Fibroblast of upper back skin (primary cell): ENCODE measurements around the gene SUGP1.

Experiments used
- DNase-seq: peaks from one replicate; pipeline ENCODE4 v3.0.0-alpha.2; 2013

The SUGP1 gene

GRCh38 chr19:19342086-19343015 lies 22.0 kb upstream of the SUGP1 start:
- DNase-seq: peak; percentile 16

GRCh38 chr19:19341026-19341425 lies 20.7 kb upstream of the SUGP1 start:
- DNase-seq: no peak

- DNase-seq: no peak
Measured at GRCh38 chr19:19338082-19338481, 17.8 kb upstream of the SUGP1 start.

GRCh38 chr19:19337120-19337519 lies 16.8 kb upstream of the SUGP1 start:
- no peak for DNase-seq

GRCh38 chr19:19336597-19336996 lies 16.3 kb upstream of the SUGP1 start:
- no peak for DNase-seq

- DNase-seq: no peak
Measured at GRCh38 chr19:19335408-19336158, 15.3 kb upstream of the SUGP1 start.

GRCh38 chr19:19334989-19335344 lies 14.7 kb upstream of the SUGP1 start:
- DNase-seq: no peak

GRCh38 chr19:19334063-19334988 lies 14.0 kb upstream of the SUGP1 start:
- no peak for DNase-seq

- no peak for DNase-seq
Measured at GRCh38 chr19:19329126-19329525, 8.8 kb upstream of the SUGP1 start.

- no peak for DNase-seq
Measured at GRCh38 chr19:19327672-19328071, 7.4 kb upstream of the SUGP1 start.

GRCh38 chr19:19324059-19324770 lies 3.9 kb upstream of the SUGP1 start:
- no peak for DNase-seq

- no peak for DNase-seq
Measured at GRCh38 chr19:19321141-19321577, 850 bp upstream of the SUGP1 start.

- DNase-seq: no peak
Measured at GRCh38 chr19:19319732-19320360, 463 bp downstream of the SUGP1 start.

GRCh38 chr19:19316082-19316481 lies 4.2 kb downstream of the SUGP1 start:
- DNase-seq: no peak

- no peak for DNase-seq
Measured at GRCh38 chr19:19315444-19315843, 4.9 kb downstream of the SUGP1 start.

- DNase-seq: no peak
Measured at GRCh38 chr19:19308373-19308772, 11.9 kb downstream of the SUGP1 start.

GRCh38 chr19:19306191-19306590 lies 14.1 kb downstream of the SUGP1 start:
- no peak for DNase-seq

- DNase-seq: no peak
Measured at GRCh38 chr19:19305696-19306095, 14.6 kb downstream of the SUGP1 start.

- no peak for DNase-seq
Measured at GRCh38 chr19:19305066-19305465, 15.2 kb downstream of the SUGP1 start.

GRCh38 chr19:19304186-19304965 lies 15.9 kb downstream of the SUGP1 start:
- no peak for DNase-seq

- no peak for DNase-seq
Measured at GRCh38 chr19:19303411-19303810, 16.9 kb downstream of the SUGP1 start.
